ENCODE results near the gene CORO2B.
"Not testable (repeated sequence)": the region's sequence is repeated elsewhere in the genome, so short reads cannot be mapped to it uniquely, and the experiment has no call there.

Gene CORO2B

GRCh38 chr15:68743256-68743655 lies 164.5 kb downstream of the CORO2B start:
- DNase-seq, result no peak

- no peak for DNase-seq
Measured at GRCh38 chr15:68749365-68749764, 170.6 kb downstream of the CORO2B start.

GRCh38 chr15:68749793-68750192 lies 171.0 kb downstream of the CORO2B start:
- DNase-seq, result no peak

GRCh38 chr15:68751622-68752021 lies 172.8 kb downstream of the CORO2B start:
- no peak for DNase-seq

- DNase-seq, result no peak
Measured at GRCh38 chr15:68755731-68756130, 176.9 kb downstream of the CORO2B start.

- DNase-seq, result not testable (repeated sequence)
Measured at GRCh38 chr15:68759982-68760579, 181.3 kb downstream of the CORO2B start.

GRCh38 chr15:68763063-68763462 lies 184.3 kb downstream of the CORO2B start:
- DNase-seq, result no peak

GRCh38 chr15:68764090-68764489 lies 185.3 kb downstream of the CORO2B start:
- no peak for DNase-seq

- DNase-seq, result no peak
Measured at GRCh38 chr15:68765602-68766368, 187.0 kb downstream of the CORO2B start.

GRCh38 chr15:68767833-68768232 lies 189.0 kb downstream of the CORO2B start:
- DNase-seq, result no peak

GRCh38 chr15:68768321-68768720 lies 189.5 kb downstream of the CORO2B start:
- no peak for DNase-seq

- DNase-seq, result no peak
Measured at GRCh38 chr15:68769702-68770101, 190.9 kb downstream of the CORO2B start.

- no peak for DNase-seq
Measured at GRCh38 chr15:68770216-68770615, 191.4 kb downstream of the CORO2B start.

GRCh38 chr15:68773036-68773435 lies 194.2 kb downstream of the CORO2B start:
- no peak for DNase-seq

- DNase-seq, result no peak
Measured at GRCh38 chr15:68774120-68774519, 195.3 kb downstream of the CORO2B start.

GRCh38 chr15:68774521-68775235 lies 195.9 kb downstream of the CORO2B start:
- DNase-seq, result no peak

GRCh38 chr15:68775236-68775577 lies 196.4 kb downstream of the CORO2B start:
- DNase-seq, result no peak

- no peak for DNase-seq
Measured at GRCh38 chr15:68775671-68776476, 197.1 kb downstream of the CORO2B start.

- no peak for DNase-seq
Measured at GRCh38 chr15:68776477-68777270, 197.9 kb downstream of the CORO2B start.
